SIG-M5 treated with dmso at 0.1 percent for 504 hours (cell line): ENCODE data around the gene APP.

Source experiments
- DNase-seq: peaks from one replicate; lab custom pipeline; 2025; ENCODE audit not compliant: unreplicated experiment; lab: John Stamatoyannopoulos, UW

Gene APP

DNA sequence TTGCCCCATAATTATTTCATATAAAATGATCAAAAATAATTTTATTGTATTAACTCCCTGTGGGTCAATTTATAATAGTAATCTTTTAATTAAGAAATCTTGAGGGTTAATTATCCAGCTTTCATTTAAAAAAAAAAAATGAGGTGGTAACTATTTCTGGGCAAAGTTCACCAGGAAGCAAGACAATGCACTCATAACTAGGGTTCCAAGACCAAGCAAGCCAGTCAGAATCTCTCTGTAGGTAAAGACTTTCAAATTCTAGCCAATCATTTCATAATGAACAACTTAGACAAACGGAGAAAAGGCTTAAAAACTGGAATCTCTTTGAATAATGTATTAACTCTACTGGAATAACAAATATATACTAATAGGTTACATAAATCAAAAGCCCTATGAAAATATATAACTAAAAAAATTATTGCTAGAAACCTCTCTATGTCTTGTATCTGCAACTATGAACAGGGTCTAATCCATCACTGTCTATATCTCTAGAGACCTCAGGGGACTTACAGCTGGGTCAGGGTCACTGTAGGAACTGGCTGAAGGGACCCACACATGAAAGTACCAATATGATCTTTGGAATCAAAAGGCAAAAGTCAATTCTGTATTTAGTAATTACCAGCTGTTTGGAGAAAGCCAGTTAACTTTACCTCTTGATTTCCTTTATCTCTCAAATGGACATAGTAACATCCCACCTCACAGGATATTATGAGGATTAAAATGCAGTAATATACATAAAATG is 43.3 kb downstream of the APP start:
- no peak for DNase-seq

DNA sequence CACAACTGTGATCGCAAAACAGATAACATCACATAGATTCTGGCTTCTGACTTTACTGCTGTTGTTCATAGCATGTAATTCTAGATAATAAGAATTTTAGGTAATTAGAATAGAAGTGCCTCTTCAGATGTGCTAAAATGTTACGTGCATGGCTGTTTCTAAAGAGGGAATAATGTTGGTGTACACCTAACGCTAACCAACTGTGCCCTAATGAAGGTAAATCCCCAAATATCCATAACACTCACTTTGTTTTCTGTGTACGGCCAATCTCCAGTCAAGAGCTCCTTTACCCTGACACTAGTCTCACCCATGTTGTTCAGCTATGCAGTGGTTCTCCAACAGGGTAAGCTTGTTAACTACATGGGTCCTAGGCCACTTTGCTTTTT is 44.4 kb downstream of the APP start:
- no peak for DNase-seq

DNA sequence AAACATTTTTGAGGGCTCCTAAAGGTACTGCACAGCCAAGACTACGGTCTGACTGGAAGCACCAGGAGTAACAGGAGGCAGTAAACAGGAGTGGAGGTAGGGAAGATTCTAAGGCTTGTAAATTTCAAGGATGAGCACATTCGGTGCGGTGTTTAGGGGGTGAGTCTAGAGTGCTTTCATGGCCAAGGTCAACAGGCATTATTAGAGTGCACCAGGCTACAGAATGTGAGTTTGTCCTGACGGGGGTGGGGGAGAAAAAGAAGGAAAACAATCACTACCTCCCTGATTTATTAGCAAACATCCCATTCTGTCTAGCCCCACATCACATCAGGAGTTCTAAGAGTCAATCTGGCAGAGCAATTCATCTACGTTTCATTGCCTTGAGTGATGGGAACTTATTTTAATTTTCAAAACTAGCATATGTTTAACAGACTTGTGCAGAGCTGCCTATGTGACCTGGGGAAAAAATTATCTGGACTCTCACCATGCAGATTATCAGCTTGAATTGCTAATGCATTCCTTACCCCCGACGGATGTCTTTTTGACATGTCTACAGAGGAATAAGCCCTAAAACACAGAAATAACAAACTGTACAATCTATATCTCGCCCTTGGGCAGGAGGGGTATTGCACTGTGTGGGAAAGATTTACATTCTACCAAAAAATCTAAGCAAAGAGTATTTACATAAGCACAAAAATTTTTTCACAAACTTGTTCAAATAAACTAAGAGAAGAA is 45.0 kb downstream of the APP start:
- DNase-seq: no peak

DNA sequence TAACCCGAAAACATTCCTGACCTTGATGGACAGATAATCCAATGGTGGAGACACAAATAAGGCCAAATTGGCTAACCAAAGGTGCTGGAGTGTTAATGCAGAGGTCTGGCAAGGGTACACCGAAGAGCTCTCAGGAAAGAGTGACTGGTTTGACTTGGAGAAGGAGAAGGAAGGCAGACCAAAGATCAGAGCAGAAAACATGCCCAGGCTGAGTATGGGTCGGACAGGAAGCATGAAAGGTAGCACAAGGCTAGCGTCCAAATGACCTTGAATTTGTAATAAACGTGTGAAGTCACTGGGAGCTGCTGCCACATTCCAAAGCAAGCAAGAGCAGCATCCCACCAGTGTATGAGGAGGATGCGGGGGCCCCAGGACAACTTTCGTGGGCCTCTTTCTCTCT is 45.7 kb downstream of the APP start:
- no peak for DNase-seq

DNA sequence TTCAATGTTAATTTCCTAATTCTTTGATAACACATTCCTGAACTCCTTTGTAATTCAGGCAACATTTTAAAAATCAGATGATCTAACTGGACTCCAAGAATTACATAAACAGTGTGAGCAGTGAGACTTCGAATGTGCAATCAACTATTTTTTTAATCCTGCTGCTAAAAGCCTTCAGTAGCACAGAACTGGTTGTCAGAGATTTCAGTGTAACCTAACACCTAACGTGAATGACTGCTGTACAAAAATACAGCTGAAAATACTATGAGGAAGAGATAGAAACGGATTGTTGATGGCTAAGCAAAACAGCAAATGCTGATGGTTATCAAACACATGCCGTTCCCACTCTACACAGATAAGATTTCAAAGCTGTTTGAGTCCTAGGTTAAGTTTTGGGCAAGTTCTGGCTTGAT is 46.1 kb downstream of the APP start:
- DNase-seq: no peak

DNA sequence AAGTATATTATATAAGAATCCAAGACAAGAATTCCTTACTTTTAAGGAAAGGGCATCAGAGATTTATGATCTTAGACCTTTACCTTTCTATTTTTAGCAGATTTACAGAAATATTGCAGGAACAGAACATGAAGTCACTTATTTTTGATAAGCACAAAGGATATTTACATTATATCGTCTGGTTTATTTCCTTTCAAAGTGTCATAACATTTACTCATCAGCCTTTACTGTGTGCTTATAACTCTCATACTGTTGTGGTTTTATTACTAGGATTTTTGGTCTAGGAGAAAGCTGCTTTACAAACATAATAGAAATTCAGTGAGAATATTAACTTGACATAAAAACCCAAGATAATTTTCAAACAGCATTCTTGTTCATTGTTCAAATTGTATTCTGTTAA is 47.6 kb downstream of the APP start:
- no peak for DNase-seq

DNA sequence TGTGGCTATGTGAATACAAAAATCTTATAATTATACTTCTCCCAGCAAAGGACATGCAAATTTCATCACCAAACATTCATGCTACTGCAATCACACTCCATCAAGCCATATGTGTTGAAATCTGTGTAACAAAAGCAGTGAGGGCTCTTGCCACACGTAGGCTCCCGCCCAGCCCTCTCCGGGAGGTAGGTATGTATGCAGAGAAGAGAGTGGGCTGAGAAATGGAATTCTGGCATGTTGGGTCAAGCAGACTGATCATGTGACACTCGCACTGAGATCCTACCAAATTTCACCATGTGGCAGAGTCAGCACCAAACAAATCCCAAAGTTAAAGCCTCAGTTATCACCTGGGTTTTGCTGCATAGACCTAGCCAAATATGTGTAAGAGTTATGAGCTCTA is 49.7 kb downstream of the APP start:
- DNase-seq: no peak

DNA sequence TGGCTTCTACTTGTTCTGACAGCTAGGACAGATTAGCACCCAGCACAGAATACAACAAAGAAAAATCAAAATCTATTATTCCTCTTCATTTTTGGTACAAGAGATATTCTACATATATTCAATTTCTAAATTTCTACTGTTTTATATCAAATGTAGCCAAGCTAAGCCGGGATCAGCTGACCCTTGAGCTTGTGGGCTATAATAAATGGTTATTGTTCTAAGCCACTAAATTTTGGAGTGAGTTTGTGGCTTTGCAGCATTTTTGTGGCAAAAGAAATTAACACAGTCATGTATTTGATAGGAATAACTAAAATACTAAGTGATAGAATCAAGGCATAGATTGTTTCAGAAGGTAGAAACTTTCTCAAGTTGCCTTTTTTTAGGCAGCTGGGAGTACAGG is 50.7 kb downstream of the APP start:
- no peak for DNase-seq

DNA sequence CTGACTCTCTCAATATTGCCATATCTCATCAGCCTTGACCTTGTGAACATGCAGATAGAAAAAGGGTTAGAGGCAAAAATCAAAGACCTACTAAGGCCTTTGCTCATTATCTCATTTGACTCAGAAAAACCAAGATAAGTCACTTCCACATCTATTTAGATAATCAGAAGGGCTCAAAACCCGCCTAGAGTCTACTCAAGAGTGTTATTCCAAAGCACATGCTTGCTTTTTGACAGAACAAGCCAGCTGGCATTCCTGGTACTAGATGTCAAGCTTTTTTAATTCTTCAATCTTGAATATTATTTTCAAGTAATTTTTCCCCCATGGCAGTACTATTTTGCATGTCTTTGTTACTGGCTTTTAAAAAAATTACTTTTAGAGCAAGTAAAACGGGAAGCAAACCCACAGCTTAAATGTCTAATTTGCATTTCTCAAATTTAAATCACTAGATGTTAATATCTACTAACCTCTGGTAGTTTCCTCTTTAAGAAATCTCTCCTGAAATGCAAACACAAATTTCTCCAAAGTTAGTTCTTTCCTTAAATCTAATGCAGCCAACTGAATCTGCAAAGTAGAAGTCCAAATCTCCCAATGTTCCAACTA is 51.5 kb downstream of the APP start:
- no peak for DNase-seq

DNA sequence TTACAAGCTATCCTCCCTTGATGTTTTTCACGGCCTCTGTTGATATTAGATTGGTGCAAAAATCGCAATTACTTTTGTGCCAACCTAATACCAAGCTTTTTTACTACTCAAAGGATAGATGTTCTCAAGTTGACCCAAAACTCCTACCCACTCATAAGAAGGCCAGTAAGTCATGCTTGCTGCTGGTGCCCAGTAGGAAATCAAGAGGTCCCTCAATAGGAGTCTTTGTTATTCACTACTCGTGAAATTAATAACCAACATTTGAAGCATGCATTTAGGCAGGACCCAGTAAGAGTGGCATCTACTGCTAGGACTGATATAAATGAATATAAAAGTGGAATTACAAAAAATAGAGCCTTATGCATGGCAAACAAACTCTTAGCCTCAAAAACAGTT is 52.6 kb downstream of the APP start:
- DNase-seq: no peak

DNA sequence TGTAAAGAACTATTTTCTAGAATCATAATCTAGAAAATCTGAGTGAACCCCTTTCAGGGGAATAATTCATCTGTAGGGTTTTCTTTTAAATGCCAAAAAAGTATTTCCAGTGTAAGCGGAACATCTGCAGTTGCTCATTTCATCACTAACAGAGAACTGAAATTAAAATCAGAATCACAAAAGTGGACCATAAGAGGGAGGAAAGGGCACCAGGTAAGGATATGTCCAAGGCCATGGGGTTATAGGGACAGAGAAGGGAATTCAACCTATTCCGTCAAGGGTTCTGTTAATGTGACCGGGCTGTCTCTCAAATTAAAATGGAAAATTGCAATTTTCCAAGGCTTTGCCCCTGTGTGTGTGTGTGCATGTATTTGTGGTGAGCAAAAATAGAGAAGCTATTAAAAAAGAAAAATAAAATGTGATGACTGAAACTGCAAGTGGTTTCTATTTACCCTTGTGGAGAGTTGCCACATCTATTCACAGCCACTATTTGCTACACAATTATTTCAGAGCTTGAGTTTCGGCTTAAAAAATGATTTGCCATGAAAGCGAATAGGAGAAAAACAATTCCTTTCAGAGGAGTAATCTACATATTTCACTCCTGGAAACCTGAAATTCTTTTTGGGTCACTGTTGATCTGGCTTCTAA is 53.1 kb downstream of the APP start:
- no peak for DNase-seq

DNA sequence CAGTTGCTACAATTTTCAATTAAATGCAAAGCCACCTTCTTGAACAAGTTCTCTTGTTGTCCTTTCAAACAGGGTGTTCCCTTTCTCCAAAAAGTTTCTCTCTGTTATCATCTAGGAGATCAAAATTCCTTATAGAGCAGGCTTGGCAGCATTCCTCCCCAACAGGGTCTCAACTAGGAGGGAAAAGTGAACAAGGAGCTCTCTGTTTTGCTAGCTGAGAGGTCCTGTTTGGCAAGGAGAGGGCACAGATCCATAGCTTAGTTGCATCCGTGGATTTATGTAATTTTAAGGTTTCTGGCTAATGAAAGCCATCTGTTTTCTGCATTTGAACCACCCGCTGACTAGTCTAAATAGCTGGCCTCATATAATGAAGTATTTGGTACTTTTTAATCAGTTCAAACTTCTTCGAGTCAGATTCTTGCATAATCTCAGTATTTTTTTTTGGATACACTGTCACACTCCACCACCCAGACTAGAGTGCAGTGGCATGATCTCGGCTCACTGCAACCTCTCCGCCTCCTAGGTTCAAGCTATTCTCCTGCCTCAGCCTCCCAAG is 54.0 kb downstream of the APP start:
- no peak for DNase-seq

DNA sequence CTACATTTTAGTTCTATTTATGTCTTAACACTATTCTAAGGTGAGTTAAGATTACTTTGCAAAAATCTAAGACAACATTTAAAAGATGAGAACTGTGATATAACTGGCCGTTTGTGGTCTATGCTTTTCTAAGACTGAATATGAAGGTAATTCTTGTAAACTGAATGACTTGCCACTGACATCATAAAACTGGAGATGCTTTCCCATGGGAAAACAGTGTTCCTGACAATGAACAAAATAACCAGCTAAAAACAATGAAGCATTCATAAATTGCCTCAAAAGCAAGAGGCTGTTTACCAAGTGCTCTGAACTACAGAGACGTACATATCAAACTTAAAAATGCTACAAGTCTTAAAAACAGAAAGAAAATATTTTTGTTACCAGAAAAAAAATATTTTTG is 54.7 kb downstream of the APP start:
- DNase-seq: no peak

DNA sequence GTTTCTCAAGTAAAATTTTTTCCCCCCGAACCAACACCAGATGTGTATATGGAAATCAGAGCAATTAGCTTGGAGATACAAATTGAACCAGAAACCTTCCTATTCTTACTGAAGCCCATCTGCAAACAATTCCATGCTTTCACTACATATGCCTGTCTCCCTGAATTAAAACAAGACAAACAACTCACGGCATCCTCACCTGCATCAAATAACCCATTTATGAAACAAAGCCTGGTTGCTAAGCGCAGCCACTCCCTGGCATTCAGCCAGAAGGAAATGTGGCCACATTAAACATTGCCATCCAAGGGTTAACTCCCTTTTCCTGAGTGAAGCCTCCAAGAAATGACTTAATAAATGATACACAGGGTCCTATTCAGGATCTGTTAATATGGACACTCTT is 55.3 kb downstream of the APP start:
- no peak for DNase-seq

DNA sequence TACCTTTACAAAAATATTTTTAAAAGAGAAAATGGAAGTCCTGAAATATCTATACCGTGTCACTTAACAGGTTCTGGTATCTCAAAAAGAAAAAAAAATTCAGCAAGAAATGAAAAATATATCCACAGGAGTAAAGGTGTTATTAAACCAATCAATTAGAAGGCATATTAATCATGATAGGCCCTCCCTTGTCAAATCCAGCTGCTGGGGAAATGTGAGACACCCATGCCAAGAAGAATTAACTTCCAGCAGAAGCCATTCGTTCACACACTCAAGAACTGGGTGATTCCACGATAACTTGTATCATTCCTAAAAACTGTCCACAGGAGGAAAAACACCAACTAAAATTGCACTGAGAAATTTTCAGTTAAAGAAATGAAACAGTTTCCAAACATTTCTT is 57.6 kb downstream of the APP start:
- no peak for DNase-seq

DNA sequence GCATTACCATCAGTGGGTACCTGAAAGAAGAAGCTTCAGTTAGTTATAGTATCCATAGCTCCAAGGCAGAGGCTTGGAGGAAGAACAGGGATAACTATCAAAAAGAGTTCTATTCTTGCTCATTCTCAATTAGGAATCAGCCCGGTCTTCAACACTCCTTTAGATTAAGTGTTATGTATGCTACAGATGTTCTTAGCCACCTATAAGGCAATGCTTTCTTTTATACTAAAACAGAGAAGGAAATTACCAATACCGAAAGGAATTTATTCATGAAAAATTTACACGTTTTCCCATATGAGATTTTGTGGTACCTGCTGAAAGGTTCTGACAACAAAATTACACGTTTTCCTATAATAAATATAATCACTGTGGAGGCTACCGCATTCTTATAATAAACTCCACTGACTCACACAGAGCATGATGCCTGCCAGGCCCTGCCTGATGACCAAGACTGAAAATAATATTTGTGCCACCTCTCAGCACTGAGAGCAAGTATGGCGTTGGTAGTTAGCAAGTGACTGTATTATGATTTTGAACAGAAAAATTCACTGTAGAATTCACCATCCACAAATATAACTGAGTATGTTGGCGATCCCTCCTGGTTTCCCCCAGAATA is 58.3 kb downstream of the APP start:
- no peak for DNase-seq

DNA sequence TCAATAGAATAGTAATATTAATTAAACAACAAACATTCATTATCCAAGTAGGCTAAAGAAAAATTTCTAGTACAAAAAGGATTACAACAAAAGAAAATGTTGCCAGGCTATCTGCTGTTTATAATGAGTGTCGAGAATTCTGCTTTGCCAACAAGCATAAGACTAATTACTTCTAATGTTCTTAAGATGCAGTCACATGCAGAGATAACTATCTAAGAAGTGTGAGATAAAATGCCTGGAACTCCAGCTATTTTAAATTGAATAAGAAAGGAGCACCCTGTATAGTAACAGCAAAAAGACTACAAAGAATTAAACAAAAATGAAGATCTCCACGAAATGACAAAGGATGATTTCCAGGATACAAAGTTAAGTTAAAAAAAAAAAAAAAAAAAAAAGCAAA is 59.9 kb downstream of the APP start:
- DNase-seq: no peak

DNA sequence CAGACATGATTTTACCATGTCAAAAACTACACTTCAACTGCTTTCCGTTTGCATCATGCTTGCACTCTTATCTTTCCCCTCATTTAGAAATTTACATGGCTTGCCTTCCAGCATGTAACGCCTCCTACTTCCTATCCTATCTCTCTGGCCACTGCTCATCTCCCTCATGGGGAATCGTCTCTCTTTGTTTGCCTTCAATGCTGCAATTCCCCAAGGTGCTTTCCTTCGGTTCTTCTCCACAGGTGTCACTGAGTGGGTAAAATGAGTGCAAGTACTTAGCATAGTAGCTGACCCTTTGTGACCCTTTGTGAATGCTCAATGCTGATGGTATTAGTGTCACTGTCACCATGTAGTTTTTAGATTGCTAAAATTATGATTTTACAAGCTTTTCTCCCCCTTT is 63.1 kb downstream of the APP start:
- DNase-seq: no peak

DNA sequence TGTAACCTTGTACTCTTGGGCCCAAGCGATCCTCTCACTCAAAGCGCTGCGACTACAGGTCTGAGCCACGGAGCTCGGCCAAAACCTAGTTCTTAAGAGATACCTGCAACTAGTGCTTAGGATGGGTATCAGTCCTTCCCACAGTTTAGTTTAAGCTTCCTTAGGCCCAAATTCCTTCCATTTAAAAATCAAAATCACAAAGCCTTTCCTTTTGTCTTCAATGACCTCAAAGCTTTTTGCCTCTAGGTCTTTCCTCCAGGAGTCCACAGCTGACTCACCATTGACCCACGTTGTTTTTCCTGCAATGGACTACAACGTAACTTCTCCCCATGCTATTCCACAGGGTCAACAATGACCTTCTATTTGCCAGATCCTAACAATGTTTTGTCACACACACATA is 64.0 kb downstream of the APP start:
- no peak for DNase-seq

DNA sequence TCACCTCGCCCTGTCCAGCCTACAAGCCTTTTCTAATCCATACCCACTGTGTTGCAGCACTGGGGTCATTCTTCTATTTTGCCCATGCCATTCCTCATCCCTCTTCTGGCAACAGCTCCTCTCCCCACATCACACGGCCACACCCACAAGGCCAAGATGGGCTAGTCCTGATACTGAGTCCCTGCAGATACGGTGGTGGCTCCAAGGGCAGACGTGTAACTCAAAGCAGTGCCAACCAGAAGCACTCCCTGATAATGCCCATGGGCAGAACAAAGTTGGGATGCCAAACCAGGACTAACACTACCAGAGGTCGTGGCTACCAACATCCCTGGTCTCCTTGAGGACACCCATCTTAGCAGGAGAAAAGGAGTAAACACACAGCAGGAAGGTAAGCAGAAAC is 64.8 kb downstream of the APP start:
- DNase-seq: no peak

DNA sequence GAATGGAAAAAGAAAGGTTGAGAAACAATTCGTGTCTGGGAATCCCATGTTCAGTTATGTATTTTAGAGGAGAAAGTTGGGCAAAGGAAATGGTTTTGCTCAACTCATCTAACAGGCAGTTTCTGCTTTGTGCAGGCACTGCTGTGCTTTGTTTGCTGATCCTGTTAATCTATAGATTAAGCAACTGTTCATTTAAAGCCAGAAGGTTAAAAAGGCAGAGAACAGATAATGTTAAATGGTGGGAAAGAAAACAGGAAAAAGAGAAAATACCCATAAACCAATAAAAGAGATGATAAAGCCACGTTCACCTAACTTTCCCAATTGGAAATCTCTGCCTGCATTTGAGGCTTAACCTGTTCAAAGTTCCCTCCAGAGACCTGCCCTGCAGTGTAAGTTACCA is 70.0 kb downstream of the APP start:
- peak; percentile 35 for DNase-seq
